HG03139 (cell line): ENCODE data around the gene NTSR1.

Experiments used
- ATAC-seq: cut with Tn5 transposase; IDR thresholded peaks from one replicate; pipeline ENCODE4 v1.9.1; 2021; ENCODE audit not compliant: unreplicated experiment

NTSR1 gene

GRCh38 chr20:62797671-62798532 is 89.3 kb downstream of the NTSR1 start:
- no peak for ATAC-seq

DNA sequence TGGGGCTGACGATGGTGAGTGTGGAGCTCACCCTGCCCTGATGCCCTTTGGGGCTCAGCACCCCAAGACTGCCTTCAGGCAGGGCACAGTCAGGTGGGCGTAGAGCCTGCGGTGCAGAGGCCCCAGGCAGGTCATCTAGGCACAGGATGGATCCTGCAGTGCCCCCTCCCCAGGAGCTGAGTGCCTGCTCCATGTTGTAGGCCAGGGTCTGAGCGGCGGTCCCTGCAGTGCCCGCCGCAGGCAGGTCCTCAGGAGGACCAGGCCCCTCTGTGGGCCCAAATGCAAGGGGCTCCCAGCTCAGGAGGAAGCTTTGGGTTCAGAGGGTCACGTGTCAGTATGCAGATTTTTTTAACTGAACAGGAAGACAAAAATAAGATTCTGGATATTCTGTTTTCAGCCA is 90.4 kb downstream of the NTSR1 start:
- no peak for ATAC-seq

GRCh38 chr20:62799459-62799858 is 90.8 kb downstream of the NTSR1 start:
- no peak for ATAC-seq

- no peak for ATAC-seq
Measured at GRCh38 chr20:62799873-62800272, 91.2 kb downstream of the NTSR1 start.

DNA sequence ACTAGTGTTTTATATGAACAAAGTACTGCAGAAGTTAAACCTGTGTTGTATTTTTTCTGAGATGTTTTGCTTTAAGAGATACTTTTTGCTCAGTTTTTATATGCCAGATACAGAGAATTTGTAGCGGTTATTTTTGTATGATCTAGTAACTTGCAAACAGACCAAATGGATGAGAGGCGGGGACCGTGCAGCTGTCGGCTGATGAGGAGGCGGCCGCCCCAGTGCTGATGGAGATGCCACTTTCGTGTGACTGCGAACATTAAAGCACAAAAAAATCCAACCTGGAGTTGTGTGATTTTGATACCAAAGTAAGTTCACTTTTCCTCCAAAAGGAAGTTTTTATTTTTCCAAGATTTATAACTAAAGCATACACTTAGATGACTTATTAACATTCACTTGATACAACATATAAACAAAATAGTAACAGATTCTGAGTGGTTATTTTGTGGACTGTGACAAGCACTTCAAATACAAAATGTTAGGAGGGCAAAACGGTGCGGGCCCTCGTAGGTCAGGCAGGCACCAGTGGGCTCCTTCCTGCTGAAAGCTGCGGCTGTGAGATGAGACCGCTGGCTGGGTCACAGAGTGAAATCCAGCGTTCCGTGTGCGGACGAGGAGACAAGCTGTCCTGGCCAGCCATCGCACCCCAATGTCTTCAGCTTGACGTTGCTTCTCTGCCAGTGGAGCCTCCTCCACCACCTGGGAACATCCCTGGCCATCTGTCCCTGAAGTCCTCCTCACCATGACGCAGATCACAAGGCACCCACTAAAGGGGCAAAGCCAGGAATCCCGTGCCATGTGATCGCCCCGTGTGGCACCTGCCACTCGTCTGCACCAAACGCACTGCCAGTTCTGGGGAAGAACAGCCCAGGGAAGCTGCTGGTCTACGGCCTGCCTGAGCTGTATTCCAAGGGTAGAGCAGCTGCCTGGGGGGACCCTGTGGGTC is 92.0 kb downstream of the NTSR1 start:
- ATAC-seq, result no peak

DNA sequence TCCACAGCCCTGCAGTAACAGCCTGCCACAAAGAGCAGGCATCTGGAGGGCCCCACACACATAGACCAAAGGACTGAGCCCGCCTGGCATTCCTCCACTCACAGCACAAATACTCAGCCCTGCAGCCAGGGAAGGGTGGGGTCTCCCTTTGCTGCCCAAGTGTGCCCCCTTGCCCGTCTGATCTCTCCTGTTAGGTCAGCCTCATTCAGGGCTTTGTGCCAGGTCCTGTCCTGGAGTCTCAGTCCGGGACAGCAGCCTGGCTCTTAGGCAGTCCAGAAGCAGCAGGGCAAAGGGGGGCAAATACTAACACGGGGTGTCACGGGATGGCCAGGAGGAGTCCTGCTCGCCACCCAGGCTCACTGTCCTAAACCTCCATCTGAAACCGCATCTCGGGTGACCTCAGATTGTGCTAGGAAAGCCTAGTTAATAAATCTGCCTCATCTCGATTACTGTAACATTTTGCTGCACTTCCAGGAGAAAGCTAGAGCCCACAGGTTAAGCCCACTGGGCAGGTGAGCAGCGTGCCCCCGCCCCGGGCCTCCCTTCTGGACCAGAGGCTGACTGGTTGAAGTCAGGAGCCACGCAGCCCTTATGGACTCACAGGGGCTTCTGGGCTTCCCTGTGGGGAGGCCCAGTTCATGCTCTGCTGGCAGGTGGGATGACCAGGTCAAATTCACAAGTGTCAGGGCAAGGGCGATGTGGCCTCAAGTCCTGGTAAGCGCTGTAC is 92.8 kb downstream of the NTSR1 start:
- ATAC-seq, result no peak

DNA sequence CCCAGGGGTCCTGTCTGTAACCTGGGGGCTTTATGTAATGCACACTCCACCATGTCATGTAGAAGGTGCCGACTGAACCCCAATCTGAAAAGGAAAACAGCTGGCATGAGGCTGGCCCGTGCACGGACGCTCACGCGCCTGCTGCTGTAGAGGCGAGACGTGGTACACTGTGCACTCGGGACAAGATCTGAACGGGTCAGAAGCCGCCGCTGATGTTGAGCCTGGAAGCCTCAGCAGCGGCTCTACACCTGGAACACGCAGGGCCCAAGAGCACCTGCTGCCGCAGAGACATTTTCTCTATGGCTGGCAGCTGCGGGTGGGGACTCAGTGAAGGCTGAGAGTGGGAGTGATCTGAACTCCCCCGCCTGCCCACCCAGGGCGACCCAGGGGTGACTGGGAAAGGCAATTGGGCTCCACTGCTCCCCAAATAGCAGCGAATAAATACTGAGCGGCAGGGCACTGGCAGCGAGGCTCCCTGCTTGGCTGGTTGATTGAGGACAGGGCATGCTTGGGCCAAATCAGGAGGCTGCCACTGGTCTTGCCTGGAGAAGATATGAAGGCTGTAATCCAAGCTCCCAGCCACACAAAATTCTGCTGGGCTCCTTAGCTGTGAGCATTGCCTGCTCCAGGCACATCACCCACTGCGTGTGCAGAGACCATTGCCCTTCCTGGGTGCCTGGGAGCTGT is 93.5 kb downstream of the NTSR1 start:
- no peak for ATAC-seq

DNA sequence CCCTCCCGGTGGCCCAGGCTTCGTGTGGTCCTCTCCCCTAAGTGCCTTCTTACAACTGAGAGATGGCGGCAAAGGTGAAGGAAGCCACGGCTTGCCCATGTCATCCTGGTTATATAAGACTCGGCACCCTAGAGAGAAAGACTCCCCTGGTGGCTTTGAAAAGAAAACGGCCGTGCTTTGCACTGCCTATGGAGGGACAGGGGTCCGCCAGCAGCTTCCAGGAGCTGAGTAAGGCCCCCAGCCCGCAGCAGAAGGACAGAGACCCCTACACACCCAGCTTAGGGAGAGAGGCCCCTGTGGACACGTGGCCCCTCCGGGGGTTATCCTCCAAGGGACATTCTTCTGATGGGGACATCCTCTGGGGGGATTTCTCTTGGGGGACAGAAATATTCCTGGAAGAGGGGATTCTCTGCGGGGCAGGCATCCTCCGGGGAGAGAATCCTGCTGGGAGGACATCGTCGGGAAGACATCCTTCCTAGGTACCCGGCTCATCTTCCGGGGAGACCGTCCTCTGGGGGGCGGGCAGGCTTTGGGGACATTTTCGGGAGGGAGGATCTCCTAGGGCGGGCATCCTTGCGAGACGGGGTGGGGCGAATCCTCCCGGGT is 95.5 kb downstream of the NTSR1 start:
- ATAC-seq, result no peak

DNA sequence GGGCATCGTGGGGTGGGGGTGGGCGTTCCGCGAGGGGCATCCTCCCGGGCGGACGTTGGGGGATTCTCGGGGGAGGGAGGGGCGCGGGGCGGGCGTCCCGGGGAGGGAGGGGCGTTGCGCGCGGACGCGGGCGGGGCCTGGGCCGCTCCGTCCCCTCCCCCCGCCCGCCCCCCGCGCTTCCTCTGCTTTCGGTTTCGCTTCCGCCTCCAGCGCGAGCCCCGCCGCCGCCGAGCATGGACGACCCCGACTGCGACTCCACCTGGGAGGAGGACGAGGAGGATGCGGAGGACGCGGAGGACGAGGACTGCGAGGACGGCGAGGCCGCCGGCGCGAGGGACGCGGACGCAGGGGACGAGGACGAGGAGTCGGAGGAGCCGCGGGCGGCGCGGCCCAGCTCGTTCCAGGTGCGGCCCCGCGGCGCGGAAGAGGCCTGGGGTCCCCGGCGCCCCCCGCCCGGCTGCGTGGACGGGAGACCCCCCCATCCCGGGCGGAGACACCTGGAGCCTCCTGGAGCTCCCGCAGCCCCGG is 96.1 kb downstream of the NTSR1 start, which contains the start of gene OGFR:
Gene OGFR (plus strand): TSS at position 209 of the 528 bp plus-strand sequence. CDS start 25 bp downstream, at position 234.
- ATAC-seq, result no peak

DNA sequence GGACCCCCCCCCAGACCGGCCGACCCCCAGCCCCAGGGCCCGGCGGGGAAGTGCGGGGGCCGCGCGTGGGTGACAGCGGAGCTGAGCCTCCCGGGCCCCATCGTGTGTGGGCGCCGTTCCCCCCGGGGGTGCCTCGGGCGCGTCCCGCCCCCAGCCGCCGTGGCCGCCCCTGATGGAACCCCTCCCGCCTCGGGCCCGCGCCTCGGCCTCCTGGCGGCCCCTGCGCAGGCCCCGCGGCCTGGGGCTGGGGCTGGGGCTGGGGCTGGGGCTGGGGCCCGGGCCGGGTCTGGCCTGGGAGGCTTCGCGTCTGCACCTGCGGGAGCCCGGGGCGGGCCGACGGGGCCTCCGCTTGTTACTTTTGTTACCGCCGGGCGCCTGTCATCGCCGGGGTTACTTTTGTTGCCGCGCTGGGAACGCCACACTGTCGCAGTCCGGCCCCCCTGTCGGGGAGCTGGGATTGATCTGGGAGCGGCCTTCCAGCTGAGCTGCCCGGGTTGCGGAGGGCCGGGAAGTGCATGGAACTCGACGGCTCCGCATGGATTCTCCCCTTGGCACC is 96.6 kb downstream of the NTSR1 start:
- ATAC-seq, result no peak

DNA sequence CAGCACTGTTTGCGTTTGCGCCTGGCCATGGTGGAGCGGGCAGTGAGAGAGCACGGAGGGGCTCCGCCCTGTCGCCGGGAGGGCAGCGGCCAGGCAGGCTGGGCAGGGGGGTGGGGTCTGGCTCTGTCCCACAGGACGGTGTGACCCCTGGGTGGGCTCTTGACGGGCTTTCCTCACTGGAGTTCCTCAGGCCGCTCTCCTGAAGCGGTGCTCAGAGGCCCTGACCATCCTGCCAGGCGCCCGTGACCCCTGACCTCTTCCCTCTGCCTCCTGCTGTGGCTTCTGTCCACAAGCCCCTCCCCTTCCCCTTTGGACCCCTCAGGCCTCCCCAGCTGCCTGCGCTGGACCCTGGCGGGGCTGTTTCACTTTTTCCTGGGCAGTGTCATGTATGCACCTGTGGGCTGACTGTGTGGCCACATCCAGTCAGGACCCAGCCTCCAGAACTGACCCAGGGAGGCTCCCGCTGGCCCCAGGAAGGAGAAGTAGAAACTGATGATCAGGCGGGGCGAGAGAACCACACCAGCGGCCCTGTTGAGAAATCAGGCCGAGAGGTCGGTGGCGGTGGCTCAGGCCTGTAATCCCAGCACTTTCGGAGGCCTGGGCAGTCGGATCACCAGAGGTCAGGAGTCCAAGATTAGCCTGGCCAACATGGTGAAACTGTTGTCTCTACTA is 97.2 kb downstream of the NTSR1 start:
- no peak for ATAC-seq

GRCh38 chr20:62806383-62807050 is 97.9 kb downstream of the NTSR1 start:
- no peak for ATAC-seq

DNA sequence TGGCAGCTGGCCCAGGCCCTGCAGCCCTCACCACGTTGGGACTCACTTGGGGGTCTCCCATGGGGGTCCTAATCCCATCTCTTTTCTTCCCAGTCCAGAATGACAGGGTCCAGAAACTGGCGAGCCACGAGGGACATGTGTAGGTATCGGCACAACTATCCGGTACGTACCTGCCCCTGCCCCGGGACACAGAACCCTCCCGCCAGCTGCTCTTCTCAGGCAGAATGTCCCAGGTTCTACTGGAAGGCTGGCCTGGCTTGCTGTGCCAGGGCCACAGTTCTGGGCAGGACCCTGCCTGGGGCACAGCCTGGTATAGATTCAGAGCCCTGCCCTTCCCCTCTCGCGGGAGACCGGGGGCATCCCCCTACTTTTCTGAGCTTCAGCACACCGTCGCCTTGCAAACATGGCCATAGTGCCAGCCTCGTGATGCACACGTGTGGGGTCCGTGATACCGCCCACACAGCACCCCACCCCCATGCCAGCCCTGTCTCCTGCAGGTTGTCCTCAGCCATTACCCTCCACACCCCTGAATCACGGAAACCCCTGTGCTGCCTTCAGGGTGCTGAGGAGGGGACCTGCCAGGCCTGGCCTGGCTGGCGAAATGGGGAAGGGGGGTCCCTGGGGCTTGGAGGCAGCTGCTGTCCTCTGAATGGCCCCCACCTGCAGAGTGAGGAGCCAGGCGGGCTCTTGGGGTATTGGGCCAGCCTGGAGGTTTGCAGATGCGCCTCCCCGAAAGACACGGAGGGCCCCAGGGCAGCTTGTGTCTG is 99.0 kb downstream of the NTSR1 start:
- no peak for ATAC-seq

DNA sequence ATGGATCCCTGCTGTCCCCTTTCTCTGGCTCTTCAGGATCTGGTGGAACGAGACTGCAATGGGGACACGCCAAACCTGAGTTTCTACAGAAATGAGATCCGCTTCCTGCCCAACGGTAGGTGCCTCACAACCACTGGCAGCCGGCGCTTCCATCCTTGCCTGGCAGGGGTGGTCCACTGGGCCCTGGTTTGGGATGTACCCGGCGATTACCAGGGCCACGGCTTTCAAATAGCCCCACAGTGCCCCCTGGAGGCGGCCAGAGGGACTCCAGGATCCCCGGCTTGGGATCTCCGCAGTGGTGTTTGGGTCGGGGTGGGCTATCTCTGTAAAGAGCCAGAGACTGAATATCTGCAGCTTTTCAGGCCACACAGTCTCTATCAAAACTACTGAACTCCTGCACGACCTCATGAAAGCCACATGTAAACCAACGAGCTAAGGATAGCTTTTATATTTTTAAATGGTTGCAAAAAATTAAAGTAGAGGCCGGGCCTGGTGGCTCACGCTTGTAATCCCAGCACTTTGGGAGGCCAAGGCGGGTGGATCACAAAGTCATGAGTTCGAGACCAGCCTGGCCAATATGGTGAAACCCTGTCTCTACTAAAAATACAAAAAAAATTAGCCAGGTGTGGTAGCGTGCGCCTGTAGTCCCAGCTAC is 99.7 kb downstream of the NTSR1 start:
- no peak for ATAC-seq

DNA sequence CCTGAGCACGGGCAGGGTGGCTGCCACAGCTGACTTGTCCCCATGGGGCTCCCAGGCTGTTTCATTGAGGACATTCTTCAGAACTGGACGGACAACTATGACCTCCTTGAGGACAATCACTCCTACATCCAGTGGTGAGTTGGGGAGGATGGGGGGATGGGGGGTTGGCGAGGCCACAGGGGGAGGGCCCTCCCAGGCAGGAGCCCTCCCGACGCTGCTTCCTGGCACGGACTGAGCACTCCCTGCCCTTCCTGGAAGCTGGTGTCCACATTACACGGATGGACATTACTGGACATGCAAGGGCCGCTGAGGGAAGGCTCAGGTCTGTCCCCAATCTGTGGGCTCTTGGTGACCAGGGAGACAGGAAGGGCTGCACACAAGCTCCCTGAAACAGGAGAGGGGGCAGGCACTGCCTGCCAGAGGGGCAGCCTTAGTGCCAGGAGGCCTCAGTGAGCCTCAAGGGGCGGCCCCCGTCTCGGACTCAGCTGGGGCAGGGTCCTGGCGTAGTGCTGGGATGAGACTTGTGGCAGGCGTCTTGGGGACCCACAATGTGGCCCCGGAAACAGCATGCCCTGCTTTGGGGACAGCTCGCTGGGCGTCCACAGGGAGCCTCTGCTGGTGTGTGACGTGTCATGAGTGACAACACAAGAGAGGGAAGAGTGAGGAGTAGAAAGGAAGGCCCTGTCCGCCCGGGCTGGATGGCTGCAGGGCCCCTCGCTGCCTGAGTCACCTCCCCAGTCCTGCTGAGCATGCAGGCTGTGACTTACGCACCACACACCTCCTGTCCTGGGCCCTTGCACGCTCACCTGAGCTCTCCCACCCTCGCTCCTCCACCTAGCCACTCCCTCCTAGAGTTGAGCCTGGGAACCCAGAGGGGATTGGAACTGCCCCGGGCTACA is 101.1 kb downstream of the NTSR1 start:
- ATAC-seq, result no peak

DNA sequence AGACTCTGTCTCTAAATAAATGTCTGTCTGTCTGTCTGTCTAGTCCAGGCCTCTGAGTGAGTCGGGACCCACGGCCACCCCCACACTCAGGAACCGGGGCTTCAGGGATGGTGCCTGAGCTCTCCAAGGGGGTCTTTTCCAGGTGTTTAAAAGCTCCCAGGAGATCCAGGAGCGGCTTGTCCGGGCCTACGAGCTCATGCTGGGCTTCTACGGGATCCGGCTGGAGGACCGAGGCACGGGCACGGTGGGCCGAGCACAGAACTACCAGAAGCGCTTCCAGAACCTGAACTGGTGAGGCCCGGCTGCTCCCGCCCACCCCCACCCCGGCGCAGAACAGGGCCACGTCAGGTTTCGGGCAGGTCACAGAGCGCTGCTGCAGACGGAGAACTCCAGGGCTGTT is 102.7 kb downstream of the NTSR1 start:
- no peak for ATAC-seq
